KBM-7 (cell line): Measurements from ENCODE around the gene SLC29A1.
A peak's percentile ranks its signal among the peaks of the same experiment; 100 is the strongest.

ENCODE experiments used
- DNase-seq: peaks from one replicate; pipeline ENCODE4 v3.0.0-alpha.2; 2015
- in situ Hi-C: fragments of 300-500 bp; cut with MboI; formaldehyde crosslinking; loops from 2 replicates; pipeline ENCODE4 v1.14.3; 2020; ENCODE audit warnings: low sequenced_read_pairs, low pct_unique_long_range_greater_than_20kb, mixed read lengths

SLC29A1 gene

GRCh38 chr6:44232676-44233566 is 9.5 kb downstream of the SLC29A1 start:
- peak; percentile 32 for DNase-seq
- in situ Hi-C loops: loop anchor here (10.0 kb wide), 1 partner anchor 58 kb away; no protein-coding TSS in a partner anchor

- in situ Hi-C loops: loop anchor here (10.0 kb wide), 1 partner anchor 59 kb away; no protein-coding TSS in a partner anchor
- DNase-seq: no peak
Observed at GRCh38 chr6:44233567-44234100, 10.2 kb downstream of the SLC29A1 start.

GRCh38 chr6:44234101-44235025 is 11.0 kb downstream of the SLC29A1 start:
- in situ Hi-C loops: loop anchor here (10.0 kb wide), 1 partner anchor 60 kb away; no protein-coding TSS in a partner anchor
- DNase-seq: peak; percentile 36

- in situ Hi-C loops: loop anchor here (10.0 kb wide), 1 partner anchor 60 kb away; no protein-coding TSS in a partner anchor
- DNase-seq: no peak
Observed at GRCh38 chr6:44235269-44235668, 11.9 kb downstream of the SLC29A1 start.

- in situ Hi-C loops: loop anchor here (10.0 kb wide), 1 partner anchor 61 kb away; no protein-coding TSS in a partner anchor
- DNase-seq: no peak
Observed at GRCh38 chr6:44235891-44236516, 12.6 kb downstream of the SLC29A1 start.

- in situ Hi-C loops: loop anchor here (10.0 kb wide), 1 partner anchor 62 kb away; no protein-coding TSS in a partner anchor
- DNase-seq: peak; percentile 77
Observed at GRCh38 chr6:44237021-44237812, 13.8 kb downstream of the SLC29A1 start.

GRCh38 chr6:44237813-44238433 is 14.5 kb downstream of the SLC29A1 start:
- in situ Hi-C loops: loop anchor here (10.0 kb wide), 1 partner anchor 63 kb away; no protein-coding TSS in a partner anchor
- peak; percentile 75 for DNase-seq

- in situ Hi-C loops: loop anchor here (10.0 kb wide), 1 partner anchor 64 kb away; no protein-coding TSS in a partner anchor
- DNase-seq: no peak
Observed at GRCh38 chr6:44238687-44239350, 15.4 kb downstream of the SLC29A1 start.

- no peak for DNase-seq
- in situ Hi-C loops: no loop called here
Observed at GRCh38 chr6:44243345-44243744, 19.9 kb downstream of the SLC29A1 start.

- in situ Hi-C loops: no loop called here
- no peak for DNase-seq
Observed at GRCh38 chr6:44245391-44245911, 22.1 kb downstream of the SLC29A1 start.

GRCh38 chr6:44245912-44246662 is 22.7 kb downstream of the SLC29A1 start:
- in situ Hi-C loops: no loop called here
- DNase-seq: peak; percentile 83

GRCh38 chr6:44246663-44247337 is 23.4 kb downstream of the SLC29A1 start, which contains the start of gene HSP90AB1:
TSS of gene HSP90AB1 (plus strand) at chr6:44247101. CDS start at chr6:44248630, 1,529 bp downstream.
- in situ Hi-C loops: no loop called here
- DNase-seq: peak; percentile 99

- in situ Hi-C loops: no loop called here
- DNase-seq: peak; percentile 54
Observed at GRCh38 chr6:44247338-44248302, 24.2 kb downstream of the SLC29A1 start.

GRCh38 chr6:44248579-44248978 is 25.2 kb downstream of the SLC29A1 start:
- in situ Hi-C loops: no loop called here
- DNase-seq: no peak
